HG03521 (cell line): Measurements from ENCODE around the gene PBX3.

ENCODE experiments used
- ATAC-seq: cut with Tn5 transposase; IDR thresholded peaks from one replicate; pipeline ENCODE4 v1.9.1; 2021; ENCODE audit warnings: mild to moderate bottlenecking, moderate library complexity; ENCODE audit not compliant: unreplicated experiment

Gene PBX3

DNA sequence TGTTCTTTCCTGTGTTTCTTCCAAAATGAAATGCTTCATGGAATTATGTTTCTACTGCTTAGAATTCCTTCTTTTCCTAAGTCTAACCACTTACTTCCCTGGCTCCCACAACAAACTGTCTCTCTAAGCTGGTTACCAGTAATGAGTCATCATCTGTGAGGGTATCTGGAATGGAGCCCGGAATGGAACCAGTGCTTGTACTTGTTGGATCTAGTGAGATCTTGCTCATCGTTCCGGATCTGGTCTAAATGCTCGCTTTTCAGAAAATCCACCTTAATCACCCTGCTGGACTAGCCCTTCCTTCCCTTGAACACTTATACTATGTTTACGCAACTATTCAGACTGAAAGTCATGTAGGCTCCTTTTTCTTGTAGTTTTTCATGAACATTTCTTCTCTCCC is 184.8 kb downstream of the PBX3 start:
- ATAC-seq, result no peak

DNA sequence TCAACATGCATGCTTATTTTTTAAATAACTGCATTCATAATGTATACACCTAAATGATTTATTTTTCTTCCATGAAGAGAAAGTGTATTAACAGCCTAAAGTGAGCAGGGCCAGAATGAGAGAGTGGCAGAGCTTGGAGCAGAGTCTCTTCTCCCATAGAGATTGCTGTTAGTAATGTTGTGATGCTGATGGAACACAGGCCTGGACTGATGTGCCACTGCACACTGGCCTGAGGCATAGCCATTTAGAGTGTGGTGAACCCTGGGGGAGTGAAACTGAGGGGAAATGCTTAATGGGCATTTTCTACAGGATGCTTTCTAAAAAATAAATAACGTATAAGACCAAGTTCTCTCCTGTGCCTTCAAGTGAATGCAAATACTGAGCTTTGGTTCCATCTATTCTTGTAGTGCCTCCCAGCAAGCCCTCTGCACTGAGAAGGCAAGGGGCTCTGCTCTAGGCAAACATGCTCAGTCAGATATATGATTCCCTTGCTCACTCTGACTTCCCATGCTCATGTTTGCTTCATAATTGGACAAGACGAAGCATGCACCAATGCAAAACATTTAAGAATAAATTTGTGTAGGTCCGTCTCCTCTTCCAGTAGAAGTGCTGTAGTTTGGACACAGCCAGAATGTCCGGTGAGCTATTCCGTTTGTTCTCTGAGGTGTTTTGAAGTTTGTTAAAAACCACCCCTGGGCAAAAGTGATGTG is 185.7 kb downstream of the PBX3 start:
- no peak for ATAC-seq

DNA sequence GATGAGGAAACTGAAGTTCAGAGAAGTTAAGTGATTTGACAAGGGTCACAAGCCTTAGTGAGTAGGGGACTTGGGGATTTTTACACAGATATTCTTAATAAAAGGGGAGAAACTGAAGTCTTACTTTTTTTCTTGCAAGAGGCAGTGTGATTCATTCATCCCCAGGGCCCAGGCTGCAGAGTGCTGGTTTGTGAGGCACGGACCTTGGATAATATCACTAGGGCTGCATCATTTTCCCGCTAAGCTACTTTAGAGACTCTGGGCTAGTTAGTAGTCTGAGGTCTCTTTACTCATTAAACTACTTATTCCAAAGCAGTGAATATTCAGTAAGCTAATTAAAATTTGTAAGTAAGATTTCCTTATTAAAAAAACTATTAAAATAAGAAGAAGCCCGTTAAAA is 195.0 kb downstream of the PBX3 start:
- ATAC-seq, result no peak

DNA sequence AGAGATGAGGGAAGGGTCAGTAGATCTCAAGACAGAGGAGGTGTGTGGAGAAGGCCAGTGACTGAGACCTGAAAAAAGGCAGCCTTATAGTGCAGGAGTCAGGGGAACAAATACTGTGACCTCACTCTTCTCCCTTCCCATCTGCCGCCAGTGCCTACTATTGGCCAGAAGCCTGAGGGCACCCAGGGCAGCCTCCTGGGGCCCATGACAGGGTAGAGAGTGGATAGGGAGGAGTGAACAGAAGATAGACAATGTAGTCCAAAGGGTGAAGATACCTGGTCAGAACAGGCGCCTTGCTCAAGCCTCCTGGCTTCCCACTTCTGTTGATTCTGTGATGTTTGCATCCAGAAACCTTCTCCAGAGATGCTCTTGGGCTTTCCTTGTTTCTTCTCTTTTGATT is 196.7 kb downstream of the PBX3 start:
- ATAC-seq, result no peak

DNA sequence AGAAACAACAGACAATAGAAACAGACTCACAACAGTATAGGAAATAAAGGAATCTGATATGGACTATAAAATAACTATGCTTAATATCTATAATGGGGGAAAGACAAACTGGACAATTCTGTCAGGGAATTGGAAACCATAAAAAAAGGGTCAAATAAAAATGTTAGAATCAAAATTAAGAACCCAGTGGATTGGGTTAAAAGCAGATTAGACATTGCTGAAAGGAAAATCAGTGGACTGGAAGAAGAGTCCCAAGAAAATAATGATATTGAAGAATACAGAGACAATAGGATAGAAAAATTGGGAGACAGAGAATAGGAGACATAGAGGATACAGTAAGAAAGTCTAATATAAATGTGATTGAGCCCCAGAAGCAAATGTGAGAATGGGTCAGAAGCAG is 199.2 kb downstream of the PBX3 start:
- ATAC-seq, result no peak

DNA sequence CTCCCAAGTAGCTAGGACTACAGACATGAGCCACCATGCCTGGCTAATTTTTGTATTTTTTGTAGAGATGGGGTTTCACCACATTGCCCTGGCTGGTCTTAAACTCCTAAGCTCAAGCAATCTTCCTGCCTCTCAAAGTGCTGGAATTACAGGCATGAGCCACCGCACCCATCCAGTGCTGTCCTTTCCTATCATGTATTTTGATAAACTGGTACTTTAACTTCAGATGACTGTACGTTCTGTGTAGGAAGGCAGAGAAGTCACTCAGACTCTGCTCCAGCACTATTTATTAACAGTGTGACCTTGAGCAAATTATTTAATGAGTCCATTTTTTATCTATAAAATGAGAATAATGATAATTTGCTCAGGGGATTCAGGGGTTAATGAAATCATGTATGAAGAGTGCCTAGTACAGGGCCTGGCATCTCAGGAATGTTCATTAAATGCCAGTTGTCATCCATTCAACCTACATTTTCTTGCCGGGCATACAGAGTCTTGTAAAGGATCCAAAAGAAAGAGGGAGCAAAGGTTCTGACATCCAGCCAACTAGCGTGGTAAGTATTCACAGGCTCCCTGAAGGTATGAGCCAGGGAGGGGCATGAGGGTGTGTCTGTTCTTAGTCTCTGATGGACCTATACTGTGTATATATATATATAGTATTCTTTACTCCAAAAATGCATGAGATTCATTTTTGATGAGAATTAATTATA is 201.9 kb downstream of the PBX3 start:
- ATAC-seq, result no peak

DNA sequence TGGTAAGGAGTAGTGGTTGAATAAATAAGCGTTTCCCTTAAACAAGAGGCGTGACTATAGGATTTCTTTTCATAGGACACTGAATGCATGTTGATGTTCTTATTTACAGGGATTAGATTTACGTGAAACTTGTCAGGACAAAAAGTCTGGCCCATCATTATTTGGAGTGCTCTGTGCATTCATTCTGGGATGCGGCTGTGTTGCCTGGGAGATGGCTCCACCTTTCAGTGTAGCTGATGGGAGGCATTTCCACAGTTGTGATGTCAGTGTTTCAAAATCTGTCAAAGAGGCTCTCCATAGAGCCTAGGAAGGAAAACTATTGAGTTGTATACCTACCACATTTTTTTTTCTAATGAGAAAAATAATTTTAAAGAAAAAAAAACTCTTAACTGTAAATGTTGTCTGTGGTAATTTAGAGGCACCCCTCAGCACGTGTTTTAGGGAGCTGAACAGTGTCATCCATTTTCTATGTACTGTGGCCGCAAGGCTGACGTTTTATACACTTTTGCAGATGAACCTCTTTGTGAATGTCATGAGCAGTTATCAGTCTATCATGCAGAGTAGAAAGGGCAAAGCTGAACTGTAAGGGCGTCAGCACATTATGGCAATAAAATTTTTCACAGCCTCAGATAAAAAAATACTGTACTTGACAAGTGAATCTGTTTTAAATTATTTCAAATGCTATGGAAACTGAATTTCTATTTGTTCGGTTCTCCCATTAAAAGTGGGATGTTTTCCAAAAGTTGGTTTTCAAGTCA is 202.7 kb downstream of the PBX3 start:
- no peak for ATAC-seq

DNA sequence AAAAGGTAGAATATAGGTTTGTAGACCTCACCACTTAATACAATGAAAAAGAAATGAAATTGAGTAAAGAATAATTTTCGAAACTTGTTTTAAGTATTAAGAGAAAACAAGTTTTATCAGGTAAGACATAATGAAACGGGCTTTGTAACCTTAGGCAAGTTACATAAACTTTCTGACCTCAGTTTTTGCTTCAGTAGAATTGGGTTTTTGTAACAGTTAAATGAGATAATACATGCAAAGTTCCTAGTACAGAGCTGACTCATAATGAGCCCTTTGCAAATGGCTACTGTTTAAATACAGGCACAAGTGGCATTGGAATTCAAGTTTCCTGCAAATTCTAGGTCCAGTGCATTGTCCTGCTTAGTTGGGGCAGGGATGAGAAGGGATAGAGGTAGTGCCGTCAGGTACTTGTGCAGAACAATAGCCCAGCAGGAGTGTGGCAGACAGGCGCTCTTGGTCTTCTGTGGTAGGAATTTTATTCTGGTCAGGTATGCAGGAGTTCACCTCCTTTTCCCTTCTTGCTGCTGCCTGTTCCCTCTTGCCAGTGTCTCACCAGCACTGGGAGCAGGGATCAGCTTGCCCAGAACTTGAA is 203.8 kb downstream of the PBX3 start:
- no peak for ATAC-seq

DNA sequence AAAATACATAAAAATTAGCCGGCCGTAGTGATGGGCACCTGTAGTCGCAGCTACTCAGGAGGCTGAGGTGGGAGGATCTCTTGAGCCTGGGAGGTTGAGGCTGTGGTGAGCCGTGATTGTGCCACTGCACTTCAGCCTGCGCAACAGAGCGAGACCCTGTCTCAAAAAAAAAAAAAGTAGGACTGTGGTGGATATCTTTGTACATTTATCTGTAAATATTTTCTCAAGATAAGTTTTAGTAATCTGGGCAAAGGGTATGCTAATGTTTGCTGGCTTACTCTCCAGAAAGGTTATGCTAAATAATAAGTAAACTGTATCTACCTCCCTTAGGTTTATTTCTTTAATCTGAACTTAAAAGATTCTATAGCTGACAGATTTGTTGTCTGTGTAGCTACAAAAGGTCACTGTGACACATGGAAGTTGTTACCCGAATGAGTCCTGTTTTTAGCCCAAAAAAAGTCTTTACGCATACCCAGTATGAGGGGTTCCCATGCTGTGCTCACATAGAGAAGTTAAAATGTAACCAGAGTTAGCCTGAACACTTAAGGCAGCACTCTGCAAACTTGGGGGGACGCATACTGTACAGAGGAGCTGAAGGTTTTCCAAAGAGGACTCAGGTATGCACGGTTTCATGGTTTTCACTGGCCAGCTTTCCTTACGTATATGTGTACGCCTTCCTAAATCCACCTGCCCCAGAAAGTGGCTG is 206.3 kb downstream of the PBX3 start:
- no peak for ATAC-seq

DNA sequence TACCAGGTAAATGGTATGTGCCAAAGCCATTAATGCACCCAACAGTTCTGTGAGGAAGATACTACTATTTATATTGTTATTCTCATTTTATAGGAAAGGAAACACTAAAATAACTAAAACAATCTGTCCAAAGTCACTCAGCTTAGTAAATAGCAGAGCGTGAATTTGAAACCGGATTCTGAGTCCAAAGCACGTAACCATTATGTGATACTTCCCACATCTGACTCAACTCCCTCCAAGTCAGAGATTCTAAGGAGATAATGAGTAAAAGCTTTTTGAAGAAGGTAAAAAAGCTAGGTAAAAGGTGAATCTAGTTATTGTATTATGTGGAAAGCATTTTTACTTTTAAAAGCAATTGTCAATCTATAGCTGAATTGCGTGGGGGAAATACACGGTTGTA is 208.9 kb downstream of the PBX3 start:
- ATAC-seq, result no peak

DNA sequence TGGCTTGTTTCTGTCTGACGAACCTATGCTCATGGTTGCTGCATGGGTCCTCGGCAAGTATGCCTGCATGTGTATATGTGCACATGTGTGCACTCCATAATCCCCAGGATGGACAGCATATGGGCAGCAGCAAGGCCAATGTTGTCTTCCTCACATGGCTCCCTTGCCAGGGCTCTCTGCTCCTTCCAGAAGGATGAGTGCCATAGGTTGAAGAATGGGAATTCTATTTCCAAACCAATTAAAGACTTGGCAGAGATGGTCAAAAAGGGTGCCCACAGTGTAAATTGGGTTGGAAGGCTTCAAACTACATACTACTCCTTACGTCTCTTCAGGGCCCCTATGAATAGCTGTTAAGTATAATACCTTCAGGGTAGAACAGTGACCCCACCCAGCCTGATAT is 212.1 kb downstream of the PBX3 start:
- no peak for ATAC-seq

DNA sequence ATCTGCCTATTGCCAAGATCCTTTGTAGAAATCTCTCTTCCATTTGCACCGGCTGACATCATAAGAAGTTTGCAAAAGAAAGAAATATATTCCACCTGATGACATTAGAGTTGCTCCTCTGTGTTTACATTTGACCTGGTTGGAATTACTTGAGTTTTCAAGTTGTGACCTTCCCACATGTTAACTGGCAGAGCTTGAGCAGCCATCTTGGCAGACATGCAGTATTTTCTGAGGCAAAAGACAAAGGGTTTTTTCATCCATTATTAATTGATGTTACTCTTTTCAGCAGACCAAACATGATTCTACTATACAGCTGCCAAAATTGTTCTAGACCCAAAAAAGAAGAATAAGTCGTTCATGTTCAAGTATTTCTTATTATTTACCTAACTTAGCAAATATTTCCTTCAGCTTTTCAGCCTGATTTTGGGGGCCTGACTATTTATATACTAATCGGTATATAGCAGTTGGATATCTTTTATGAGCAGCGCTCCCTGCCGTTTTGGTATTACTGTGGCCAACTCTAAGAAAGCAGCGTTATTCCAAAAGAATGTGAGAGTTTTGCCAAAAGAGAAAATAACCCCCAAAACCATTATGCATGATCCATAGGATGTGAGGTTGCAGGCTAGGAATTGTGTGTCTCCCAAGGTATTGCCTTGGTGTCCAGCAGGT is 212.9 kb downstream of the PBX3 start:
- ATAC-seq, result no peak

DNA sequence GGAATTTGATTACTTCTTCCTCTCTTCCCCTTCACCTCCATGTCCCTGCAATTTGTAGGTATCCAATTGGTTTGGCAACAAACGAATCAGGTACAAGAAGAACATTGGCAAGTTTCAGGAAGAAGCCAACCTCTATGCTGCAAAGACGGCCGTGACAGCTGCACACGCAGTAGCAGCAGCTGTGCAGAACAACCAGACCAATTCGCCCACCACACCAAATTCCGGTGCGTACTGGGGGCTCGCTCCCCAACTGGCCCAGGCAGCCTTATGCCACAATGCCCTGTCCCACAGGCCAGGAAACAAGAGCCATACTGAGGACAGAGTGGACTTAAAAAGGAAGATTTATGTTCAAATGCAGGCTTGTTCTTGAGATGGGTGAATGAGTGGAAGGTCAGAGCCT is 213.5 kb downstream of the PBX3 start:
- no peak for ATAC-seq

DNA sequence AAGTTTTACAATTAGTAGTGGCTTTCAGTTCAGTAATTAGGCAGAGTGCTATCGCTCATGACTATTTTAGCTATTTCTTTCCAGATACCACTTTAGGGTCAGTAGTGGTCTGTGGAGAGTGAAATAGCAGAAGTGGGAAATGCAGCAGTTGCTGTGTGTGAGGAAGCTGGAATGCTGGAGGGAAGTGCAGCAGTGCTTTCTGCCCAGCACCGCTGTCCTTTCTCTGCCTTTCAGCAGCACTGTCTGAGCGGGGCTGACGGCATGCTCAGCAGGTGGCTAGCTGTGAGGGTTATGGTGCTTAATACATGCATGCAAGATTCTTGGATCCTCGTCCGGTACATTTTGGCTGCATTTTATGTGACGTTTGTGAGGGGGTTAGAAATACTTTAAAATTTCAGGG is 213.9 kb downstream of the PBX3 start:
- ATAC-seq, result no peak

DNA sequence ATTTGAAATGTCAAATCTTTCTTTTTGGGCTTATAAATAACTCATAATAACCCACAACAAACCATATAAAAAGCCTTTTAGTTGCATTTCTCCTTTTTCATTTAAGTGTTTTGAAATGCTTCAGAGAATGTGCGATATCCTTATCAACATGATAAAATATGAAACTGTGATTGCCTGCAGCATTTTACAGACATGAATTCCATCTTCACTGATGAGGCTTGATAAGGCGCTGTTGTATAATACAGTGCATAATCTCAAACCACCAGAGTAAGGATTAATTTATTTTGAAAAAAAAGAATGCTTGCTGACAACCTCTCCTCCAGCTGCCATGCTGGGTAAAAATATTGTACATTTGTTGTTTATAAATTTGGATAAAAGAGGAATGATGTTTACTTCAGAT is 216.8 kb downstream of the PBX3 start:
- no peak for ATAC-seq

DNA sequence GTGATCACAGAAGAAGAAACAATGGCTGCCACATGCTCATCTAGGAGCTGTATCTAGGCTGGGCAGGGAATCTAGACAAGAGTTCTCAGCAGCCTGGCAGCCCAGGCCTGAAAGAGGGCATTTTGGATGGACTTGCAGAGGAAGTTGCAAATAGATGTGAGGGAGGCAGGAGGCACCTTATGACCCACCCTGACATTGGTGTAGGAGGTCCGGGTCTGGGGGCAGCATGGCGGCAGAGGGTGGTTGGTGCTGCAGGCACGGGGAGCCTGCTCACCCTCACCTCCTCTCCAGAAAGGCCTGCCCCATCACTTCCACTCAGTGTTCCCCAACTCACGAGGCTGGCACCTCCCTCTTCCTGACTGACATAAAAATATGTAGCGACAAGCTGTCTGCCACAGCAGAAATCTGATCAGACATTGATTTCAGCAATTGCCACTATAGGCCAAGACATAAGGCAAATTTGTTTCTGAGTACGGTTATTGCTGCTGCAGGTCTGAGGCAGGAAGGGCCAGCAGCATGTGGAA is 217.6 kb downstream of the PBX3 start:
- ATAC-seq, result no peak

DNA sequence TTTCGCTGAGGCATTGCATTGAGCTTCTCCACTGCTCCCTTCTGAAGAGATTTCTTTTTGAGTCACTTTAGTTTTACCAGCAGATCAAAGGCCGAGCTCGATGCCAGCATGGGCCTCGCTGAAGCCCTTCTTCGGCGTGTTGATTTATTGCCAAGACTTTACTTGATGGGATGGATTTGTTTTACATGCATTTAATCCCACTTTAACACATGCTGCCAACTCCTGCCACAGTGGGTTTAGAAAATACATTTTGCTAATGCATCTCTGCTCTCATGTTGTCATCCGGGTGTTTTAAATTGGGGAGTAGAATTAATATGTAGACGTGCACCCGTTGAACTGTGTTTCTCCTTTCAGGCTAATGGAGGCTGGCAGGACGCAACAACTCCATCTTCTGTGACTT is 218.3 kb downstream of the PBX3 start:
- no peak for ATAC-seq

DNA sequence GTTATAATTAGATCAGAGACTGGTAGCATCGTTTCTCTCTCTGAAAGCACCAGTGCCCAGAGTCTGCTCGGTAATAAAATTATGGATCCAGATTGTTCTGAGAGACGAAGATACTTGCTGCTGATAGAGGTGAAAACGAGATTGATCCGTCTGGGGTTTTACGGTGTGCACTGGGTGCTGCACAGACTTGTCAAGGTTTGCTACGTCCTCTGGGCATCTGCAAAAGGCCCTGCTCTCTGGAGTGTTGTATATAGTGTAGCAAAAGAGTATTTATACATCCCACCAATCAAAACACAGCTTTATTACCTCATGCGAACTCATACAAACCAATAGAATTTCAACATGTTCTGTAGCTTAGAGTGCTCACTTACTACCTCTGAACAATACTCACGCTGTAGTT is 219.3 kb downstream of the PBX3 start:
- no peak for ATAC-seq

DNA sequence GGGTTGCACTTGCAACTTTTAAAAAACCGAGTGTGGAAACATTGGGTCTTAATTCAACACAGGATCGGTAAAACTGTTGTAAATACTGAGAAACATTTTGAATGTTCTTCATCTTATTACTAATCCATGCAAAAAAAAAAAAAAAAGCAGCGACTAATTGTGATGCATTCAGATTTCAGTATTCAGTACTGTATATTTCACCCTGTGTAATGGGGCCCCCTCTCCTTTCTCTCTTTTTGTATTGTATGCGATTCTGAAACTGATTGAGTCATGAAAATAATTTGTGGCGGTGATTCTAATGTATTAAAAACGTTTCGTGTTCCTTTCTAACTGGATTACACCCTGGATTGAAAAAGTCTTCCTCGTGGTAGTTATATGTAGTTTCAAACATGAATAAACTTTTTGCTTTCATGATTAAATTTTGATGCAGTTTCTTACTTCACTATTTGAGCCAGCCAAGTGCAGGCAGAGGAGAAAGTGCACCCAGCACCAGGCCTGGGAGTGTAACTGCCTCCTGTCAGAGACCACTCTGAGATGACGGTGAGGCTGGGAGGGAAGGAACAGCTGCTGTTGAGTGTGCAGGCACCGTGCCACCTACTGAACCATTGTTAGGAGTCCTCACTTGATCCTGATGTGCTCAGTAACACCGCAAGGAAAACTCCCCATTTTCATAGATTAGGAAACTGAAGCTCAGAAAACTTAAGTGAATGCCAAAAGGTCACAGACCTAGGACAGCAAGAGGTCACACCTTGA is 220.0 kb downstream of the PBX3 start:
- no peak for ATAC-seq
